OCI-LY1 (cell line): ENCODE results near the gene TRAPPC12.

Experiments used
- EZH2 ChIP-seq: fragments of 200-600 bp; sonication (generic), shearing (Covaris generic); IDR thresholded peaks from 2 replicates; pipeline ENCODE4 v1.8.0; 2017; ENCODE audit warnings: borderline replicate concordance, mixed run types, mild to moderate bottlenecking, antibody characterized with exemption, low read length, moderate library complexity, mixed read lengths
- TF ChIP-seq, protein P1 (sequence below): fragments of 200-600 bp; sonication (generic), shearing (Covaris generic); IDR thresholded peaks from 2 replicates; pipeline ENCODE4 v1.5.1; 2017; ENCODE audit warnings: mild to moderate bottlenecking, antibody characterized with exemption, low read length, moderate library complexity, mixed read lengths

DNA sequence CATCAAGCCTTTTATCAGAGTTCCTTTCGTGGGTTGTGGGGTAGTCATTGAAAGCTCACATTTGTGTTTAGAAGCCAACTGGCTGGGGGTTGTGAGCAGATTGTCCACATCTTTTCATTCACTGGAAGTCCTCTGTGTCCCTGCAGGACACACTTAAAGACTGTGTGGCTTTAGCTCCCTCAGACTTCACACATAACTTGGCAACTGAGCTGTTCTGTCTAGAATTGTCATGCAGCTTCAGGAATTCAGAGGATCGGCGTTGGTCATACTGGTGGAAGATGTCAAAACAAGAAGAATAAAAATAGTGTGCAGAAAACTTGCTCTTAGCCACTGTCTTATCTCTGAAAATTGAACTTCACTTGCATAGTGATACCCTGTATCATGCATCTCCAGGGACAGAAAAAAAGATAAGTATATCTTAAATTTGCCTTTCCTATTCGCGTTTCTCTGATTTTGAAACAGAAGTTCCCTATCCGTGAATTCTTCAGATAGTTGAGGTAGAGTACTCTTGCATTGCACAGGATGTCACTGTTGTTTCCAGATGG is 49.6 kb downstream of the TRAPPC12 start:
- TF ChIP-seq, protein P1, sequence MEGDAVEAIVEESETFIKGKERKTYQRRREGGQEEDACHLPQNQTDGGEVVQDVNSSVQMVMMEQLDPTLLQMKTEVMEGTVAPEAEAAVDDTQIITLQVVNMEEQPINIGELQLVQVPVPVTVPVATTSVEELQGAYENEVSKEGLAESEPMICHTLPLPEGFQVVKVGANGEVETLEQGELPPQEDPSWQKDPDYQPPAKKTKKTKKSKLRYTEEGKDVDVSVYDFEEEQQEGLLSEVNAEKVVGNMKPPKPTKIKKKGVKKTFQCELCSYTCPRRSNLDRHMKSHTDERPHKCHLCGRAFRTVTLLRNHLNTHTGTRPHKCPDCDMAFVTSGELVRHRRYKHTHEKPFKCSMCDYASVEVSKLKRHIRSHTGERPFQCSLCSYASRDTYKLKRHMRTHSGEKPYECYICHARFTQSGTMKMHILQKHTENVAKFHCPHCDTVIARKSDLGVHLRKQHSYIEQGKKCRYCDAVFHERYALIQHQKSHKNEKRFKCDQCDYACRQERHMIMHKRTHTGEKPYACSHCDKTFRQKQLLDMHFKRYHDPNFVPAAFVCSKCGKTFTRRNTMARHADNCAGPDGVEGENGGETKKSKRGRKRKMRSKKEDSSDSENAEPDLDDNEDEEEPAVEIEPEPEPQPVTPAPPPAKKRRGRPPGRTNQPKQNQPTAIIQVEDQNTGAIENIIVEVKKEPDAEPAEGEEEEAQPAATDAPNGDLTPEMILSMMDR: no peak
- no peak for TF ChIP-seq EZH2
